Tibial nerve (tissue), 4 donors: ENCODE measurements around the gene CTNNA2. TPM values are rescaled to one million over a fixed set of nuclear protein-coding genes. Genes with fewer than 3 reads are reported as not detected.

ENCODE experiments used
- DNase-seq, 2 donors: peaks; one replicate each; pipeline ENCODE4 v3.0.0-alpha.2; 2019; ENCODE audit warnings: low spot score in 2 of 2
- H3K27ac ChIP-seq, 4 donors: fragments of 200-600 bp; sonication (generic) in 3 of 4; one replicate each; pipeline ENCODE4 v1.5.1; 2017 to 2019; ENCODE audit warnings: mild to moderate bottlenecking in 1 of 4
- H3K27me3 ChIP-seq, 2 donors: fragments of 200-600 bp; sonication (generic) in 1 of 2; one replicate each; pipeline versions ENCODE4 v1.5.1 to v1.6.0; 2017 to 2019
- H3K36me3 ChIP-seq, 3 donors: fragments of 200-600 bp; sonication (generic); one replicate each; pipeline ENCODE4 v1.5.1; 2018 to 2019
- H3K4me1 ChIP-seq, 4 donors: fragments of 200-600 bp; sonication (generic) in 3 of 4; one replicate each; pipeline ENCODE4 v1.5.1; 2017 to 2019
- H3K4me3 ChIP-seq, 4 donors: fragments of 200-600 bp; sonication (generic) in 3 of 4; one replicate each; pipeline ENCODE4 v1.5.1; 2017 to 2019; ENCODE audit warnings: mild to moderate bottlenecking in 1 of 4, moderate library complexity in 1 of 4
- H3K9me3 ChIP-seq, 4 donors: fragments of 200-600 bp; sonication (generic) in 3 of 4; one replicate each; pipeline ENCODE4 v1.5.1; 2017 to 2019
- EP300 ChIP-seq, 2 donors: sonication (generic); formaldehyde crosslinking; IDR thresholded peaks; one replicate each; pipeline ENCODE4 v1.6.1; 2017; ENCODE audit warnings: antibody characterized with exemption in 2 of 2, mild to moderate bottlenecking in 1 of 2
- POLR2A ChIP-seq, 2 donors: fragments of 450-650 bp; IDR thresholded peaks; one replicate each; pipeline ENCODE4 v1.6.1; 2017; ENCODE audit warnings: antibody characterized with exemption in 2 of 2, mild to moderate bottlenecking in 2 of 2, moderate library complexity in 2 of 2
- WGBS, 2 donors: methylation state at CpG; one replicate each; pipeline ENCODE4 v1.1.5; 2018; 5-methylcytosine and 5-hydroxymethylcytosine counted together
- total RNA-seq, 4 donors: library from RNA; depleted of rRNA; stranded (reverse); fragments of >200 nt; gene quantifications; one replicate each; pipeline ENCODE4 v1.1.0, GENCODE V29; 2016
- TF ChIP-seq, protein P1 (sequence below), 5 experiments: fragments of 200-600 bp in 3 of 5; fragments of 450-650 bp in 2 of 5; sonication (generic) in 3 of 5; IDR thresholded peaks; one replicate each; pipeline ENCODE4 v1.5.1; 2016 to 2019; ENCODE audit warnings: antibody characterized with exemption in 5 of 5, mild to moderate bottlenecking in 3 of 5, moderate library complexity in 2 of 5

CTNNA2 gene
- total RNA-seq, 4 donors from 2014 or later = 0.39 to 3.3 (median 0.75) TPM

DNA sequence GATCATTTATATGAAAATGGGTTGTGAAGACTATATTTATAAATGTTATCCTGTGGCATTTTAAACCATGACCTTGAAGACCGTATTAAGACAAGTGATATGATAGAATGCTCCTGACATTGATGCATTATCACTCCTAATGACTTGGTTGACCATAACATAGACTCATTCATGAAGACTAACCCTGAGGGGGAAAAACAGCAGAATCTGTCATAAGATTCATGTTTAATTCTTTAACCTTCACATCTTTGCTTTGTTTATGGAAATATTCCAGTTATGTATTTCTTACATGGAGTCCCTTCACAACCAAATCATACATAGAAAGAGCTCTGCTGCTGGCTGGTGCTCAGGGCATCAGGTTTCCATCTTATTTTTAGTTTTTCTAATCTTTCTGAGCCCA, 78.4 kb downstream of the CTNNA2 start:
- no peak for DNase-seq
- Histone ChIP-seq H3K9me3 (no peaks in the 10 kb centered on the region), H3K4me1 (no peaks in the 10 kb centered on the region), H3K27me3 (no peaks in the 10 kb centered on the region), H3K27ac (no peak overlapping the region), H3K4me3 (no peak overlapping the region), H3K36me3 (no peaks in the 10 kb centered on the region)
- no peak for TF ChIP-seq POLR2A (IDR thresholded peaks at IDR 0.05)
- TF ChIP-seq, protein P1, sequence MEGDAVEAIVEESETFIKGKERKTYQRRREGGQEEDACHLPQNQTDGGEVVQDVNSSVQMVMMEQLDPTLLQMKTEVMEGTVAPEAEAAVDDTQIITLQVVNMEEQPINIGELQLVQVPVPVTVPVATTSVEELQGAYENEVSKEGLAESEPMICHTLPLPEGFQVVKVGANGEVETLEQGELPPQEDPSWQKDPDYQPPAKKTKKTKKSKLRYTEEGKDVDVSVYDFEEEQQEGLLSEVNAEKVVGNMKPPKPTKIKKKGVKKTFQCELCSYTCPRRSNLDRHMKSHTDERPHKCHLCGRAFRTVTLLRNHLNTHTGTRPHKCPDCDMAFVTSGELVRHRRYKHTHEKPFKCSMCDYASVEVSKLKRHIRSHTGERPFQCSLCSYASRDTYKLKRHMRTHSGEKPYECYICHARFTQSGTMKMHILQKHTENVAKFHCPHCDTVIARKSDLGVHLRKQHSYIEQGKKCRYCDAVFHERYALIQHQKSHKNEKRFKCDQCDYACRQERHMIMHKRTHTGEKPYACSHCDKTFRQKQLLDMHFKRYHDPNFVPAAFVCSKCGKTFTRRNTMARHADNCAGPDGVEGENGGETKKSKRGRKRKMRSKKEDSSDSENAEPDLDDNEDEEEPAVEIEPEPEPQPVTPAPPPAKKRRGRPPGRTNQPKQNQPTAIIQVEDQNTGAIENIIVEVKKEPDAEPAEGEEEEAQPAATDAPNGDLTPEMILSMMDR (IDR thresholded peaks at IDR 0.05) = no peak
- no peak for TF ChIP-seq EP300 (IDR thresholded peaks at IDR 0.05)
- WGBS, 2 donors = 48 to 63% methylated on average over 1 of the region's 1 CpG

DNA sequence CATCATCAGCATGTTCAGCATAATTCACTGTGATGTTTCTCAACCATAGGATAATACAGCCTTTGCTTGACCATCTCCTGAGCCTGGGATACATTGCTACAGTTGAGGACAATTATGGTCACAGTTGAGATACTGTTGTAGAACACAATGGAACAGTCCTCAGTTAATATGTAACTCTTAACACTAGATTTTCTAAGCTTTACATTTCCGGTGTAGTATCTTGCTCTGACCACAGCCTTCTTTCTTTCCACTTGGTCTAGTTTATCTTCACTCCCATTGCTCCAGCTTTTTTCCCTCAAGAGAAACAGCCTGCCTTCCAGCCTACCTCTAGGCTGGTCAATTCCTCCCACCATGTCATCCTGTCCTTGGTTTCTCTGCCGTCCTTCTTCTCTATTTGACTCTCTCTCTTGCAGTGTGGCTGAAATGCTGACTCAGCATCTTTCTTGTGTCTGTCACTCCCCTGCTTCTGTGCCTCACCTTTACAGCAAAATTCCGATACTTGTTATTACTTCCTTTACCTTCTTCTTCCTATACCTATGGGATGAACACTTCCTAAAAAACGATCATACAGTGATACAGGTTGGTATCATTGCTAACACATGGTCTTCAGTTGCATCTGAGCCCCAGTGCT, 80.5 kb downstream of the CTNNA2 start:
- DNase-seq = no peak
- no peak for TF ChIP-seq POLR2A (IDR thresholded peaks at IDR 0.05)
- TF ChIP-seq, protein P1 (IDR thresholded peaks at IDR 0.05) = no peak
- no peak for TF ChIP-seq EP300 (IDR thresholded peaks at IDR 0.05)
- Histone ChIP-seq H3K27ac (no peak overlapping the region), H3K36me3 (no peaks in the 10 kb centered on the region), H3K27me3 (no peaks in the 10 kb centered on the region), H3K4me3 (no peak overlapping the region), H3K4me1 (no peaks in the 10 kb centered on the region), H3K9me3 (no peaks in the 10 kb centered on the region)
- 81 to 91% methylated on average over 4 of the region's 4 CpGs for WGBS, 2 donors

DNA sequence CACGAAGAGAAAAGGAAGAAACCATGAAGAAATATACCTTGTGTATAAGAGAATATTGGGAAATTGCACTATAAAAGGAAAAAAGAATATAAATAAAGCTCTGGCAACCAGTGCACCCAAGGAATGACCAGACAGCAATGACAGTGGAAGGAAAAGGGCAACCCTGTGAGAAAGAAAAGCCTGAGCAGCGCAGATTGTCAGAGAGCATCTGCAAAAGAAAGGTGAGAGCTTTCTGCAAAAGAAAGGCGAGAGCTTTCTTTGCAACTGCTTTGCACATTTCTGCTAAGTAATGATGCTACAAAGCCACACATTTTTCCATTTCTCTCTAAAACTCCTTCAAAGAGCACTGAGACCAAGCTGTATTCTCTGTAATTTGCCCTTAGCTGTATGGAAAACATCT, 83.6 kb downstream of the CTNNA2 start:
- no peak overlapping the region for H3K27ac ChIP-seq
- H3K9me3 ChIP-seq = no peaks in the 10 kb centered on the region
- WGBS, 2 donors = 66 to 67% methylated on average over 3 of the region's 3 CpGs
- no peaks in the 10 kb centered on the region for H3K36me3 ChIP-seq
- H3K4me3 ChIP-seq = no peak overlapping the region
- no peak for TF ChIP-seq EP300 (IDR thresholded peaks at IDR 0.05)
- TF ChIP-seq, protein P1 (IDR thresholded peaks at IDR 0.05) = no peak
- no peak for TF ChIP-seq POLR2A (IDR thresholded peaks at IDR 0.05)
- H3K27me3 ChIP-seq = no peaks in the 10 kb centered on the region
- H3K4me1 ChIP-seq = no peaks in the 10 kb centered on the region
- no peak for DNase-seq

DNA sequence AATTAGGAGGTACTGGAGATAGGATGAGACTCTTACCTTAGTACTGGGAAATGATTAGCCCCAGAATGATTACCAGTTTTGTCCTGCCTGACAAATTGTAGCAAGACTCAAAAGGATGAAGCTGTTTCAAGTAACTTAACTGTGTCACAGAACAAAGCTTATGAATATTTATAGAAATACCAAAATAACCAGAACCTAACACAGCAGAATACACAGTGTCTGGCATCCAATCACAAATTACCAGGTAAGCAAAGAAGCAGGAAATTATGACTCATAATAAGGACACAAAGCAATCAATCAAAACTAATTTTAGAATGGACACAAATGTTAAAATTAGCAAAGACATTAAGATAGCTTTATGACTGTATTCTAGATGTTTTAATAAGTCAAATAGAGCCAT, 91.9 kb downstream of the CTNNA2 start:
- Histone ChIP-seq H3K9me3 (no peaks in the 10 kb centered on the region), H3K27ac (no peak overlapping the region), H3K4me3 (no peak overlapping the region), H3K36me3 (no peaks in the 10 kb centered on the region), H3K27me3 (no peaks in the 10 kb centered on the region), H3K4me1 (no peaks in the 10 kb centered on the region)
- no peak for DNase-seq
- TF ChIP-seq EP300 (IDR thresholded peaks at IDR 0.05) = no peak
- TF ChIP-seq, protein P1 (IDR thresholded peaks at IDR 0.05) = no peak

DNA sequence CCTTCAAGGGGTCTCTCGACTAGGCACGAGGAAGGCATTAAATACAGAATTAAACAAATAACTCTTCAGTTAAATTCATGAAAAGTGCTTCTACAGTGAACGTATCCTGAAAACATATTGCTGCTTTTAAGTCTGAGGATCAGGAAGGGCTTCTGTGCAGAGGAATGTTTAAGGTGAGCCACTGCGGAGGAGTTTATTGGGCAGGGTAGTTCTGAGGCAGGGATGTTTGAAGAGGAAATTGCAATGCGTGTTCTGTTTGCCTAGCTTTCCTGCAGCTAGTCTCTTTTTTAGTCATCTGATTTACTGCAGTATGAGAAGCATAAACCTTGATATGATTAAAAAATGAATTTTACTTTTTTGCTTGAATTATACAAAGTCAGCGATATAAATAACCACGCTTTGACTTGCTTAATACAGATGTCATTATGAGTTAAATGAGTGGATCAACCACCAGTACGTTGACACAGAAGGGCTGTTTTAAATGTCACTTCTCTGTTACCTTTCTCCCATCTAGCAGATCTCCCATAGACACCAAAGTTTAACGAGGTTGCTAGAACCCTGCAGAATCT, 98.7 kb downstream of the CTNNA2 start:
- TF ChIP-seq, protein P1 (IDR thresholded peaks at IDR 0.05) = no peak
- TF ChIP-seq POLR2A (IDR thresholded peaks at IDR 0.05) (no peak), EP300 (IDR thresholded peaks at IDR 0.05) (no peak)
- H3K36me3 ChIP-seq = no peaks in the 10 kb centered on the region
- no peaks in the 10 kb centered on the region for H3K27me3 ChIP-seq
- H3K4me3 ChIP-seq = no peak overlapping the region
- no peaks in the 10 kb centered on the region for H3K9me3 ChIP-seq
- H3K4me1 ChIP-seq = no peaks in the 10 kb centered on the region
- 68 to 74% methylated on average over 9 of the region's 9 CpGs for WGBS, 2 donors
- H3K27ac ChIP-seq = no peak overlapping the region
- no peak for DNase-seq
